K562 (cell line): ENCODE measurements around the gene PLAC1. TPM values are rescaled to one million over a fixed set of nuclear protein-coding genes. Genes with fewer than 3 reads are reported as not detected.
A peak's percentile ranks its signal among the peaks of the same experiment; 100 is the strongest.

Source experiments
- ATAC-seq: fragments of 200-7000 bp; cut with Tn5 transposase; 3 replicates; pipeline ENCODE4 v1.9.1; 2020; ENCODE audit warnings: moderate library complexity
- BruUV-seq: library from RNA; stranded (reverse); fragments of 400-500 nt; replicated peaks from 2 replicates; lab custom pipeline; 2021; lab: Mats Ljungman, UMichigan
- CTCF ChIA-PET: fragments of 300-600 bp; formaldehyde crosslinking; extraction: SDS; loops from one replicate; lab custom pipeline; 2021; ENCODE audit warnings: low intra/inter-chr PET ratio; lab: Yijun Ruan, JAX
- POLR2A ChIA-PET: fragments of 300-600, 350-650 bp; sonication (Branson Sonifier 250); formaldehyde crosslinking; extraction: SDS; loops from one replicate; lab custom pipeline; 2021; ENCODE audit warnings: antibody characterized with exemption, inconsistent platforms; lab: Yijun Ruan, JAX
- DNase-seq, 4 experiments: peaks; one replicate each; pipeline versions ENCODE4 v3.0.0 to v3.0.0-alpha.2; 2011 to 2018; ENCODE audit warnings: low spot score in 3 of 4, mixed read lengths in 3 of 4; ENCODE audit errors: extremely low read depth in 1 of 4
- FAIRE-seq: peaks from 2 replicates; lab custom pipeline; 2011; peaks lifted over from hg19 to GRCh38; lab: Jason Lieb, UNC
- H2AFZ ChIP-seq: 2 replicates; pipeline ENCODE4 v1.6.0; 2011; ENCODE audit warnings: low read depth, low read length, control low read depth, inconsistent platforms
- H3K27ac ChIP-seq: fragments of 200-600 bp; 3 replicates; pipeline ENCODE4 v1.8.0; 2011; ENCODE audit warnings: low read depth, mild to moderate bottlenecking, control low read depth, inconsistent platforms, low read length, moderate library complexity, mixed read lengths; ENCODE audit errors: extremely low read depth
- H3K27me3 ChIP-seq, 2 experiments: fragments of 300-600 bp in 1 of 2; 2 replicates in 1 of 2; 3 replicates in 1 of 2; pipeline versions ENCODE4 v1.6.0 to v1.8.0; 2011; ENCODE audit warnings: inconsistent platforms in 2 of 2, low read length in 2 of 2, mild to moderate bottlenecking in 1 of 2, mixed read lengths in 1 of 2, moderate library complexity in 1 of 2; ENCODE audit not compliant: control insufficient read depth in 2 of 2, insufficient read depth in 2 of 2
- H3K36me3 ChIP-seq: fragments of 300-600 bp; 3 replicates; pipeline ENCODE4 v1.8.0; 2011; ENCODE audit warnings: mild to moderate bottlenecking, low read length, inconsistent platforms; ENCODE audit not compliant: control insufficient read depth, insufficient read depth
- H3K4me1 ChIP-seq, 2 experiments: fragments of 200-600 bp in 1 of 2; replicated peaks in 1 of 2; 2 replicates in 1 of 2; 3 replicates in 1 of 2; pipeline versions ENCODE4 v1.5.1 to v1.8.0; 2011; ENCODE audit warnings: inconsistent platforms in 2 of 2, low read length in 2 of 2, mild to moderate bottlenecking in 1 of 2, mixed read lengths in 1 of 2, moderate library complexity in 1 of 2; ENCODE audit not compliant: control insufficient read depth in 2 of 2, insufficient read depth in 2 of 2
- H3K4me2 ChIP-seq: 2 replicates; pipeline ENCODE4 v1.6.1; 2011; ENCODE audit warnings: low read length, control low read depth, inconsistent platforms, mixed read lengths; ENCODE audit not compliant: insufficient read depth
- H3K4me3 ChIP-seq: fragments of 200-600 bp; sonication (generic), shearing (Covaris generic); 2 replicates; pipeline ENCODE4 v1.5.1; 2016; ENCODE audit warnings: control low read depth, inconsistent platforms
- H3K79me2 ChIP-seq: fragments of 200-600 bp; 3 replicates; pipeline ENCODE4 v1.8.0; 2011; ENCODE audit warnings: low read length, inconsistent platforms; ENCODE audit not compliant: control insufficient read depth, insufficient read depth
- H3K9ac ChIP-seq, 2 experiments: 2 replicates each; pipeline versions ENCODE4 v1.6.0 to v1.6.1; 2011; ENCODE audit warnings: low read depth in 2 of 2, low read length in 2 of 2, control low read depth in 1 of 2, inconsistent platforms in 1 of 2, mild to moderate bottlenecking in 1 of 2, mixed read lengths in 1 of 2; ENCODE audit not compliant: insufficient read depth in 1 of 2
- H3K9me1 ChIP-seq: one replicate; pipeline ENCODE4 v1.6.0; 2011; ENCODE audit warnings: inconsistent platforms, mild to moderate bottlenecking, low read length, moderate library complexity; ENCODE audit not compliant: control insufficient read depth, insufficient read depth
- H3K9me3 ChIP-seq: replicated peaks from 2 replicates; pipeline ENCODE4 v1.5.1; 2011; ENCODE audit warnings: low read depth, low read length, inconsistent platforms; ENCODE audit not compliant: control insufficient read depth, insufficient read depth
- H4K20me1 ChIP-seq: replicated peaks from 2 replicates; pipeline ENCODE4 v1.6.1; 2011; ENCODE audit warnings: low read length, inconsistent platforms, mixed read lengths; ENCODE audit not compliant: control insufficient read depth, insufficient read depth
- ARID1B ChIP-seq: fragments of 450-650 bp; IDR thresholded peaks from 2 replicates; pipeline ENCODE4 v1.6.1; 2016; ENCODE audit warnings: antibody characterized with exemption, mild to moderate bottlenecking, inconsistent platforms
- CBFA2T3 ChIP-seq: fragments of 450-650 bp; IDR thresholded peaks from 2 replicates; pipeline ENCODE4 v1.6.1; 2017
- HOXB6 ChIP-seq: fragments of 250-450 bp; sonication (Bioruptor Pico); IDR thresholded peaks from 2 replicates; pipeline ENCODE4 v1.5.1; 2022; ENCODE audit warnings: mild to moderate bottlenecking, borderline replicate concordance
- TAL1 ChIP-seq: fragments of 450-650 bp; IDR thresholded peaks from 2 replicates; pipeline ENCODE4 v1.6.1; 2016; ENCODE audit warnings: mild to moderate bottlenecking
- TEAD4 ChIP-seq, 2 experiments: sonication (generic) in 1 of 2; formaldehyde crosslinking in 1 of 2; IDR thresholded peaks; 2 replicates each; pipeline versions ENCODE4 v1.6.1 to v1.8.0; 2012 to 2022; ENCODE audit warnings: borderline replicate concordance in 1 of 2, inconsistent platforms in 1 of 2, low read length in 1 of 2, mild to moderate bottlenecking in 1 of 2, missing genetic modification reagents in 1 of 2
- XRCC4 ChIP-seq: IDR thresholded peaks from one replicate; pipeline ENCODE4 v1.6.1; 2011; ENCODE audit not compliant: insufficient read depth, insufficient read length; ENCODE audit errors: extremely low read depth
- ZFP36 ChIP-seq: fragments of 150-350 bp; IDR thresholded peaks from 2 replicates; pipeline ENCODE4 v1.6.1; 2018; ENCODE audit warnings: low read length, low read depth; ENCODE audit not compliant: partially characterized antibody
- WGBS: fragments of 100-300 bp; shearing (Covaris generic); methylation state at CpG from one replicate; pipeline ENCODE4 v1.1.6; 2016; ENCODE audit warnings: low coverage, mixed read lengths; ENCODE audit not compliant: insufficient coverage; ENCODE audit errors: missing lambda C conversion rate; 5-methylcytosine and 5-hydroxymethylcytosine counted together
- in situ Hi-C: fragments of 300-500 bp; cut with MboI; formaldehyde crosslinking; loops from 4 replicates; pipeline ENCODE4 v1.15.0; 2018; ENCODE audit warnings: inconsistent platforms, mixed read lengths
- intact Hi-C: fragments of 100-400 bp; cut with micrococcal nuclease; formaldehyde crosslinking; loops from 2 replicates; pipeline ENCODE4 v1.14.2; 2022
- polyA plus RNA-seq, 8 experiments: library from polyadenylated mRNA; depleted of rRNA in 4 of 8; stranded (reverse) in 5 of 8; unstranded in 3 of 8; fragments of >200 nt; fragmentation: Nextera tagmentation in 2 of 8; fragmentation: Illumina TruSeq in 1 of 8; extraction: Ambion mirVana in 2 of 8; extraction: Trizol in 1 of 8; gene quantifications; 2 replicates each; pipeline versions ENCODE4 v1.2.1 to v1.2.3, GENCODE V29; 2011 to 2014; ENCODE audit warnings: inconsistent platforms in 1 of 8, missing spikeins in 1 of 8
- total RNA-seq, 7 experiments: library from RNA; depleted of rRNA in 6 of 7; stranded (reverse); fragments of >200 nt in 6 of 7; fragmentation: Illumina TruSeq in 2 of 7; extraction: Trizol in 2 of 7; gene quantifications; 2 replicates each; pipeline versions ENCODE4 v1.2.1 to v1.2.3, GENCODE V29; 2011 to 2021; ENCODE audit warnings: low replicate concordance in 1 of 7
- TF ChIP-seq, protein P1 (sequence below): fragments of 450-650 bp; formaldehyde crosslinking; IDR thresholded peaks from 2 replicates; pipeline ENCODE4 v1.4.0; 2020; ENCODE audit warnings: mild to moderate bottlenecking, mixed read lengths
- TF ChIP-seq, protein P2 (sequence below): sonication (generic); formaldehyde crosslinking; IDR thresholded peaks from 2 replicates; pipeline ENCODE4 v1.5.0; 2020; ENCODE audit warnings: missing genetic modification reagents
- TF ChIP-seq, protein P3 (sequence below), 2 experiments: fragments of 450-650 bp; IDR thresholded peaks; 2 replicates each; pipeline ENCODE4 v1.6.1; 2018; ENCODE audit warnings: mild to moderate bottlenecking in 2 of 2, low read depth in 1 of 2; ENCODE audit not compliant: partially characterized antibody in 2 of 2

PLAC1 gene
- total and polyA plus RNA-seq, 9 of the 15 experiments (the other 6 are each of a cell fraction or from before 2014, with no cell fraction given), result 0.82 to 9.1 (median 1.7) TPM

DNA sequence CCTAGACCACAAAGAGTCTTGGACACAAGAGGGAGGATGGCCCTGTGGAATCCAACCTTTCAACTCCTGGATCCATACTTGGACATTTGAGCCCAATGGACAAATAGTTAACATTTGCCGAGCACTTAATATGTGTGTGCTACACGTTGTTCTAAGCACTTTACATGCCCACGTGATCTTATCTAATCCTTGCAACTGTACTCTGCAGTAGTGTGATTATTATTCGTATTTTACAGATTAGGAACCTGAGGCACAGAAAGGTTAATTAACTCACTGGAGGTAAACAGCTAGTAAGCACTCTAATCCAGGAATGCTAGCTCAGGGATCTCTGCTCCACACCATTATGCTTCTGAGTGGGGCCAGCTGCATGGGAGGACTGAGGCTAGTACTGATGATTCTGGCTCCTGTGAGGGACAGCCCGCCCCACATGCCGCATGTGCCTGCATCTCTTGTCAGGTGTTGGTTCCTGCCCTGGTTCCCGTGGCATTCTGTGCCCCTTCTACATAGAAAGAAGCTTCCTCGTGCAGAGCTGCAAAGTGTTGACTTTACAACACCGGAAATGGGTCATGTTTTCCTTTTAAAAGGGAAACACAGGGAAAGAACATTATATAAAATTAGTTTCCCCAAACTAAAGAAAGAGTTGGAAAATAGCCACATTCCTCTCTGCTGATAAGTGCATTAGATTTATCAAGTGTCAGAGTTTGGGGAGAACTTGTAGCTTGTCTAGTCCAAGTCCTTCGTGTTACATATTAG, 34.8 kb downstream of the PLAC1 start:
- Histone ChIP-seq H3K27me3 (no peaks in the 10 kb centered on the region; a peak in 1 of 5 replicates), H3K9me1 (no peaks in the 10 kb centered on the region), H3K4me3 (no peak overlapping the region), H3K36me3 (no peaks in the 10 kb centered on the region), H3K4me2 (no peak overlapping the region), H3K4me1 (peaks cover 0 to 23% of the 10 kb centered on the region in 2 experiments; a peak in 4 of 5 replicates), H3K27ac (no peak overlapping the region; the same call in 2 of the 3 replicates), H3K79me2 (no peaks in the 10 kb centered on the region), H3K9ac (no peak overlapping the region), H4K20me1 (no peaks in the 10 kb centered on the region), H3K9me3 (no peaks in the 10 kb centered on the region), H2AFZ (peak overlapping the region; percentile 38; the same call in 1 of the 2 replicates)
- DNase-seq (no peak), FAIRE-seq (no peak), ATAC-seq (no peak; the same call in 2 of the 3 replicates)
- 28% methylated on average over 10 of the region's 10 CpGs for WGBS
- ChIA-PET POLR2A (no interaction called here), CTCF (no interaction called here)
- BruUV-seq, result no TSS peak
- TF ChIP-seq, protein P1, sequence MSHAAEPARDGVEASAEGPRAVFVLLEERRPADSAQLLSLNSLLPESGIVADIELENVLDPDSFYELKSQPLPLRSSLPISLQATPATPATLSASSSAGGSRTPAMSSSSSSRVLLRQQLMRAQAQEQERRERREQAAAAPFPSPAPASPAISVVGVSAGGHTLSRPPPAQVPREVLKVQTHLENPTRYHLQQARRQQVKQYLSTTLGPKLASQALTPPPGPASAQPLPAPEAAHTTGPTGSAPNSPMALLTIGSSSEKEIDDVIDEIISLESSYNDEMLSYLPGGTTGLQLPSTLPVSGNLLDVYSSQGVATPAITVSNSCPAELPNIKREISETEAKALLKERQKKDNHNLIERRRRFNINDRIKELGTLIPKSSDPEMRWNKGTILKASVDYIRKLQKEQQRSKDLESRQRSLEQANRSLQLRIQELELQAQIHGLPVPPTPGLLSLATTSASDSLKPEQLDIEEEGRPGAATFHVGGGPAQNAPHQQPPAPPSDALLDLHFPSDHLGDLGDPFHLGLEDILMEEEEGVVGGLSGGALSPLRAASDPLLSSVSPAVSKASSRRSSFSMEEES (CRISPR knock-in tag), result peak; percentile 68
- TF ChIP-seq HOXB6 (no peak), ARID1B (0 out of 2 replicates have a peak, but pooled peaks have one; percentile 45), TEAD4 (IDR thresholded peaks at IDR 0.05; ENCODE audit: low read length) (peak; percentile 15; the same call in 1 of the 2 replicates), TEAD4 (CRISPR knock-in tag; IDR thresholded peaks at IDR 0.05; ENCODE audit: borderline replicate concordance) (no peak), TAL1 (peak; percentile 52), ZFP36 (peak; percentile 18), CBFA2T3 (peak; percentile 52), XRCC4 (no peak)
- TF ChIP-seq, protein P2, sequence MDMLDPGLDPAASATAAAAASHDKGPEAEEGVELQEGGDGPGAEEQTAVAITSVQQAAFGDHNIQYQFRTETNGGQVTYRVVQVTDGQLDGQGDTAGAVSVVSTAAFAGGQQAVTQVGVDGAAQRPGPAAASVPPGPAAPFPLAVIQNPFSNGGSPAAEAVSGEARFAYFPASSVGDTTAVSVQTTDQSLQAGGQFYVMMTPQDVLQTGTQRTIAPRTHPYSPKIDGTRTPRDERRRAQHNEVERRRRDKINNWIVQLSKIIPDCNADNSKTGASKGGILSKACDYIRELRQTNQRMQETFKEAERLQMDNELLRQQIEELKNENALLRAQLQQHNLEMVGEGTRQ (CRISPR knock-in tag), result peak; percentile 34; the same call in 1 of the 2 replicates
- TF ChIP-seq, protein P3, sequence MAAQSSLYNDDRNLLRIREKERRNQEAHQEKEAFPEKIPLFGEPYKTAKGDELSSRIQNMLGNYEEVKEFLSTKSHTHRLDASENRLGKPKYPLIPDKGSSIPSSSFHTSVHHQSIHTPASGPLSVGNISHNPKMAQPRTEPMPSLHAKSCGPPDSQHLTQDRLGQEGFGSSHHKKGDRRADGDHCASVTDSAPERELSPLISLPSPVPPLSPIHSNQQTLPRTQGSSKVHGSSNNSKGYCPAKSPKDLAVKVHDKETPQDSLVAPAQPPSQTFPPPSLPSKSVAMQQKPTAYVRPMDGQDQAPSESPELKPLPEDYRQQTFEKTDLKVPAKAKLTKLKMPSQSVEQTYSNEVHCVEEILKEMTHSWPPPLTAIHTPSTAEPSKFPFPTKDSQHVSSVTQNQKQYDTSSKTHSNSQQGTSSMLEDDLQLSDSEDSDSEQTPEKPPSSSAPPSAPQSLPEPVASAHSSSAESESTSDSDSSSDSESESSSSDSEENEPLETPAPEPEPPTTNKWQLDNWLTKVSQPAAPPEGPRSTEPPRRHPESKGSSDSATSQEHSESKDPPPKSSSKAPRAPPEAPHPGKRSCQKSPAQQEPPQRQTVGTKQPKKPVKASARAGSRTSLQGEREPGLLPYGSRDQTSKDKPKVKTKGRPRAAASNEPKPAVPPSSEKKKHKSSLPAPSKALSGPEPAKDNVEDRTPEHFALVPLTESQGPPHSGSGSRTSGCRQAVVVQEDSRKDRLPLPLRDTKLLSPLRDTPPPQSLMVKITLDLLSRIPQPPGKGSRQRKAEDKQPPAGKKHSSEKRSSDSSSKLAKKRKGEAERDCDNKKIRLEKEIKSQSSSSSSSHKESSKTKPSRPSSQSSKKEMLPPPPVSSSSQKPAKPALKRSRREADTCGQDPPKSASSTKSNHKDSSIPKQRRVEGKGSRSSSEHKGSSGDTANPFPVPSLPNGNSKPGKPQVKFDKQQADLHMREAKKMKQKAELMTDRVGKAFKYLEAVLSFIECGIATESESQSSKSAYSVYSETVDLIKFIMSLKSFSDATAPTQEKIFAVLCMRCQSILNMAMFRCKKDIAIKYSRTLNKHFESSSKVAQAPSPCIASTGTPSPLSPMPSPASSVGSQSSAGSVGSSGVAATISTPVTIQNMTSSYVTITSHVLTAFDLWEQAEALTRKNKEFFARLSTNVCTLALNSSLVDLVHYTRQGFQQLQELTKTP (IDR thresholded peaks at IDR 0.05; ENCODE audit: low read depth in 1 of 2, partially characterized antibody in 2 of 2), result no peak
- in situ Hi-C loops (no loop called here), intact Hi-C loops (loop anchor here (5.0 kb wide), 1 partner anchor 101 kb away; no protein-coding TSS in a partner anchor)
